Activated CD8-positive, alpha-beta memory T cell treated with anti-CD3 and anti-CD28 coated beads, Interleukin-2, amount 50 U/mL, for 1 hour (primary cell): ENCODE data around the gene AGFG1.

Experiments used
- DNase-seq: peaks from one replicate; pipeline ENCODE4 v3.0.0-alpha.2; 2020; ENCODE audit errors: extremely low read depth

Gene AGFG1

GRCh38 chr2:227610123-227610522, 138.2 kb downstream of the AGFG1 start:
- no peak for DNase-seq
